ENCODE results near the gene AXDND1.

GRCh38 chr1:179337942-179338560 is 27.7 kb upstream of the AXDND1 start:
- TF ChIP-seq YY1 (IDR thresholded peaks at IDR 0.05; ENCODE audit: insufficient read depth, insufficient read length) (no peak), SUZ12 (IDR thresholded peaks at IDR 0.05; ENCODE audit: extremely low read depth, insufficient read depth, insufficient read length) (no peak), ZNF274 (IDR thresholded peaks at IDR 0.05; ENCODE audit: low read depth, low read length) (no peak)

Measured in NT2/D1 (cell line).